ENCODE data around the gene IFFO2. TPM values are rescaled to one million over a fixed set of nuclear protein-coding genes. Genes with fewer than 3 reads are reported as not detected.

The IFFO2 gene
- total and polyA plus RNA-seq, 2 of the 13 experiments (the other 11 are each of a cell fraction or from before 2014, with no cell fraction given), result 7.3 to 16.7 TPM

DNA sequence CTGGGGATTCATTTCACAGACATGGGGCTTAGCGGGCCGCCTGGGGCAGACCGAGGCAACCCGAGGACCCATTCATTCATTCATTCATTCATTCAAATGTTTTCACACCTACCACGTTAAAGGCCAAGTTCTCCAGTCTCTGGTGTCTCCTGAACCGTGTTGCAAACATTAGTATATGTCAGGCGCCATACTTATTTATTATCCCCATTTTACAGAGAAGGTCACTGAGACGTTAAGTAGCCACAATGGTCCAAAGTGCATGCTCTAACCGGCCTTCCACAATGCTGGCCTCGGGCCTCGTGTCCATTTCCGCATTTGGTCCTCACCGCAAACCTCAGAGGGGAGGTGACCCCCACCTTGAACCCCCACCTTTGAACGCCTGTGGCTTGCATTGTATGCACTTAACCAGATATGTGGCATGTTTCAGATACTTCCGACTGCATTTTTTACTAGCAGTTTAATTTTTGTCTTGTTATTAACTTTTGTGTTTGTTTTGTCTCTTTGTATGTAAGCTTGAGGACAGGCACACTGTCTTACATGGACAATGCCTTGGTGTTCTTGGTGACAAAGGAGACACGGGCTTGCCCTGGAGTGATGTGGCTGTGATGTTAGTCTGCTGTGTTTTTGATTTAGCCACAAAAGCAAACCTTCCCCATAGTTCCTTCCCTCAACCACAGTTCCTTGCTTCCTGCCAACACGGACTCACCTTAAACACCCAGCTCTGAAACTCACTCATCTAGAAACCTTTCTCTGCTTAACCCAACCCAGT, 1.2 kb upstream of the IFFO2 start (continued):
- TF ChIP-seq, protein P1, sequence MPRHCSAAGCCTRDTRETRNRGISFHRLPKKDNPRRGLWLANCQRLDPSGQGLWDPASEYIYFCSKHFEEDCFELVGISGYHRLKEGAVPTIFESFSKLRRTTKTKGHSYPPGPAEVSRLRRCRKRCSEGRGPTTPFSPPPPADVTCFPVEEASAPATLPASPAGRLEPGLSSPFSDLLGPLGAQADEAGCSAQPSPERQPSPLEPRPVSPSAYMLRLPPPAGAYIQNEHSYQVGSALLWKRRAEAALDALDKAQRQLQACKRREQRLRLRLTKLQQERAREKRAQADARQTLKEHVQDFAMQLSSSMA (CRISPR knock-in tag; IDR thresholded peaks at IDR 0.05), result 0 out of 2 replicates have a peak, but pooled peaks have one; percentile 25
- TF ChIP-seq, protein P2, sequence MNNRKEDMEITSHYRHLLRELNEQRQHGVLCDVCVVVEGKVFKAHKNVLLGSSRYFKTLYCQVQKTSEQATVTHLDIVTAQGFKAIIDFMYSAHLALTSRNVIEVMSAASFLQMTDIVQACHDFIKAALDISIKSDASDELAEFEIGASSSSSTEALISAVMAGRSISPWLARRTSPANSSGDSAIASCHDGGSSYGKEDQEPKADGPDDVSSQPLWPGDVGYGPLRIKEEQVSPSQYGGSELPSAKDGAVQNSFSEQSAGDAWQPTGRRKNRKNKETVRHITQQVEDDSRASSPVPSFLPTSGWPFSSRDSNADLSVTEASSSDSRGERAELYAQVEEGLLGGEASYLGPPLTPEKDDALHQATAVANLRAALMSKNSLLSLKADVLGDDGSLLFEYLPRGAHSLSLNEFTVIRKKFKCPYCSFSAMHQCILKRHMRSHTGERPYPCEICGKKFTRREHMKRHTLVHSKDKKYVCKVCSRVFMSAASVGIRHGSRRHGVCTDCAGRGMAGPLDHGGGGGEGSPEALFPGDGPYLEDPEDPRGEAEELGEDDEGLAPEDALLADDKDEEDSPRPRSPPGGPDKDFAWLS (CRISPR knock-in tag; IDR thresholded peaks at IDR 0.05; ENCODE audit: borderline replicate concordance), result no peak
- TF ChIP-seq ZNF407 (CRISPR knock-in tag; IDR thresholded peaks at IDR 0.05; ENCODE audit: not compliant biosample characterization) (no peak), FOXC1 (CRISPR knock-in tag; IDR thresholded peaks at IDR 0.05; ENCODE audit: borderline replicate concordance) (no peak), ZNF678 (CRISPR knock-in tag; IDR thresholded peaks at IDR 0.05) (no peak), TBL1XR1 (IDR thresholded peaks at IDR 0.05; ENCODE audit: borderline replicate concordance, low read length, partially characterized antibody) (peak; percentile 31), ZFY (CRISPR knock-in tag; IDR thresholded peaks at IDR 0.05) (no peak), NFYC (CRISPR knock-in tag; IDR thresholded peaks at IDR 0.05) (no peak), LCORL (IDR thresholded peaks at IDR 0.05) (no peak), LCORL (CRISPR knock-in tag; IDR thresholded peaks at IDR 0.05) (no peak)
- TF ChIP-seq, protein P3, sequence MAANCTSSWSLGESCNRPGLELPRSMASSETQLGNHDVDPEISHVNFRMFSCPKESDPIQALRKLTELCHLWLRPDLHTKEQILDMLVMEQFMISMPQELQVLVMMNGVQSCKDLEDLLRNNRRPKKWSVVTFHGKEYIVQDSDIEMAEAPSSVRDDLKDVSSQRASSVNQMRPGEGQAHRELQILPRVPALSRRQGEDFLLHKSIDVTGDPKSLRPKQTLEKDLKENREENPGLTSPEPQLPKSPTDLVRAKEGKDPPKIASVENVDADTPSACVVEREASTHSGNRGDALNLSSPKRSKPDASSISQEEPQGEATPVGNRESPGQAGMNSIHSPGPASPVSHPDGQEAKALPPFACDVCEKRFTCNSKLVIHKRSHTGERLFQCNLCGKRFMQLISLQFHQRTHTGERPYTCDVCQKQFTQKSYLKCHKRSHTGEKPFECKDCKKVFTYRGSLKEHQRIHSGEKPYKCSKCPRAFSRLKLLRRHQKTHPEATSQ (CRISPR knock-in tag; IDR thresholded peaks at IDR 0.05; ENCODE audit: borderline replicate concordance), result no peak
